ENCODE measurements around the gene UFSP1.
"Not testable (repeated sequence)": the region's sequence is repeated elsewhere in the genome, so short reads cannot be mapped to it uniquely, and the experiment has no call there.

UFSP1 gene

GRCh38 chr7:100879685-100880261 lies 9.7 kb downstream of the UFSP1 start:
- DNase-seq, result no peak

- DNase-seq, result no peak
These were observed 10.8 kb downstream of the UFSP1 start for GRCh38 chr7:100878685-100879084.

GRCh38 chr7:100878013-100878412 lies 11.5 kb downstream of the UFSP1 start:
- DNase-seq, result no peak

DNA sequence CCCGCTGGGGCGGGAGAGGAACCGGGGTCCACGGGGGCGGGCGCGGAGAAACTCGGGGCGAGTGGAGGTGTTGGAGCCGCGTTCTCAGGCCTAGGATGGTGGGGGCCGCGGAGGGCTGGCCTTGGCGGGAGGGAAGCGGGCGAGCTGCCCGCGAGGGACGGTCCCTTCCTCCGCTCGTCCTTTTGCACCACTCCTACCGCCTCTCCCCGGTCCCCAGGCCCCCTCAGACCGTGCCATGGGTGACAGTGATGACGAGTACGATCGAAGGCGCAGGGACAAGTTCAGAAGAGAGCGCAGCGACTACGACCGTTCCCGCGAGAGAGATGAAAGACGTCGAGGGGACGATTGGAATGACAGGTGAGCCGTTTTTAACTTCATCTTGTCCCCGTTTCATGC lies 14.2 kb downstream of the UFSP1 start:
- DNase-seq, result no peak

GRCh38 chr7:100874577-100875355 lies 14.7 kb downstream of the UFSP1 start, which contains the start of gene SRRT:
Gene SRRT, plus strand, starts transcription at chr7:100875103. Its CDS starts 488 bp downstream, at chr7:100875591.
- peak; percentile 79 for DNase-seq

GRCh38 chr7:100874300-100874576 lies 15.3 kb downstream of the UFSP1 start:
- DNase-seq, result no peak

DNA sequence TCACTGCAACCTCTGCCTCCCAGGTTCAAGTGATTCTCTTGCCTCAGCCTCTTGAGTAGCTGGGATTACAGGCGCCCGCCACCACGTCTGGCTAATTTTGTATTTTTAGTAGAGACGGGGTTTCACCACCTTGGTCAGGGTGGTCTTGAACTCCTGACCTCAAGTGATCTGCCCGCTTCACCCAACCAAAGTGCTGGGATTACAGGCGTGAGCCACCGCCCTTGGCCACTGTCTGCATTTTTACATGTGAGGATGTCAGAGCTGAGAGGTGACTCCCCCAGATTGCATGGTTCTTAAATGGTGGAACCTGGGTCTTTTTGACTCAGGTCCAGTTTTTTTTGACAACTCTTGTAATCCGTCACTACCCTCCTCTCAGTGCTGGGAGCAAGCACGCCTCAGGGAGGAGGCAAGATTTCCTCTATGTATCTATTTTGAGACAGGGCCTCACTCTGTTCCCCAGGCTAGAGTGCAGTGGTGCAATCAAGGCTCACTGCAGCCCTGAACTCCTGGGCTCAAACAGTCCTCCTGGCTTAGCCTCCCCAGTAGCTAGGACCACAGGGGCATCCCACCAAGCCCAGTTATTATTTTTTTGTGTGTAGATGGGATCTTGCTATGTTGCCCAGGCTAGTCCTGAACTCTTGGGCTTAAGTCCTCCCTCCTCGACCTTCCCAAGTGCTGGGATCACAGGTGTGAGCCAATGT lies 15.8 kb downstream of the UFSP1 start:
- DNase-seq, result no peak

- no peak for DNase-seq
These were observed 21.6 kb downstream of the UFSP1 start for GRCh38 chr7:100867776-100868485.

DNA sequence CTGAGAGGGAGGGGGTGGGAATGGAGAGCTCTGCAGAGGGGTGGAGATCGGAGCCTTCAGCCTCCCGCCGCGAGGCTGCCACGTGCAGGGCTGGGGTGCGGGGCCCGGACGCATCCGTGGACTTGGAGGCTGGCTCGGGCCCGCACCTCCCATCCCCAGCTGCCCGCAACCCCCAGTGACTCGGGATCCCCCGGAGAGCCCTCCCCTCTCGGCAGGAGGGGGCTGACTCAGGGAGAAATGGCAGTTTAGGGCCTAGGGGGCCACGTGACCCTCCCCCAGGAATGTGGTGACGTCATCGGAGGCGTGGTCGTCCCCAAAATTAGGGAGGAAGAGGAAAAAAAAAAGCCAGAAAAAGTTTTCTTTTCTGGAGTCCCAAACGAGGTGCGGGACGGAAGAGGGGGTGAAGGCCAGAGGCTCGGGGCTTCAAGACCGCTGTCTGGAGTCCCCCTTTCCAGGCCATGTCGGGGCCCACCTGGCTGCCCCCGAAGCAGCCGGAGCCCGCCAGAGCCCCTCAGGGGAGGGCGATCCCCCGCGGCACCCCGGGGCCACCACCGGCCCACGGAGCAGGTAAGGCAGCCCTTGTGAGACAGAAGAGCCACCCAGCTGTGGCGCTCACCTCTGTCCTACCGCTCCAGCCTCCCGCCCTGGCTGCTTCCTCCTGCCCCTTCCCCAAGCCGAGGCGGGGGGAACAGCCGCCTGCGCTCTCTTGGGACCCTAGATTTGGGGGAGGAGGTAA lies 22.3 kb downstream of the UFSP1 start, which contains the start of gene TRIP6:
Gene TRIP6, plus strand, starts transcription at position 348 of the 736 bp plus-strand sequence. Its CDS starts 111 bp downstream, at position 459.
- DNase-seq, result peak; percentile 79

DNA sequence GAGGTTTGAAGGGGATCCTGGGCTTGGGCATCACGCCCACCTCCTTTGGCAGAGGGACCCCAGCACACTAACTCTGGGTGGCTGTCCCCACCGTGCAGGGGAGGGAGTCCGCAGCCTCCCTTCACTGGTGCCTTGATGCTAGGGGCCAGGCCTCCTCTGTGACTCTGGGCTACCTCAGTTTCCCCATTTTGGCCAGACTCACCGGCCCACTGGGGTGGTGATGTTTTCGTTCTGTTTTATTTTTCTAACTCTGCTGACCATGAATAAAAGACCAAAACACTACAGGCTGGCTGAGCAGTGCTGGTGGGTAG lies 22.8 kb downstream of the UFSP1 start:
- no peak for DNase-seq

GRCh38 chr7:100865938-100866728 lies 23.4 kb downstream of the UFSP1 start:
- no peak for DNase-seq

- peak; percentile 60 for DNase-seq
These were observed 24.1 kb downstream of the UFSP1 start for GRCh38 chr7:100865372-100865911.

GRCh38 chr7:100864263-100864845 lies 25.2 kb downstream of the UFSP1 start:
- DNase-seq, result no peak

DNA sequence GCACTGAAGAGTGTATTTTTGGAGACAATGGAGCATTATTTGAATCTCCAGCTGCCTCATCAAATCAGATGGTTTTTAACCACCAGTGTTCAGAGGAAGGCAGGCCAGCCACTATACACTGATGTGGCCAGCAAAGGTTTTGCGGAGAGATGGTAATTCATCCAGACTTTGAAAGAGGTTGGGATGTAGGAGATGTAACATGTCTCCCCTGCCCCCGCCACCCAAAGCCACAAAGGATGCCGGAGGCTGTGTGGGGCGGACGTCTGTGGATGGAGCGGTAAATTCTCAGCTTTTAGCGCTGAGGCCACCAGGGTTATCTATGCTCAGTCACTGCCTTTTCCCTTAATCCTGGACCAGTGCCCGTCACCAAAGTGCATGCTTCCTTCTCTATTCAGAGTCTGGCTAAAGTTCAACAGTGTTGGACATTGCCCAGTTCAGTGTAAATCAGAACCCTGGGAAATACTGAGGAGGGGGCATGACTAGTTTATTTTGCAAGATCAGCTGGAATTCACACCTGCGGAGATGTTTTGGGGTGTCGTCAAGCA lies 26.0 kb downstream of the UFSP1 start:
- no peak for DNase-seq

GRCh38 chr7:100861616-100861985 lies 27.9 kb downstream of the UFSP1 start:
- no peak for DNase-seq

- no peak for DNase-seq
These were observed 28.6 kb downstream of the UFSP1 start for GRCh38 chr7:100860702-100861615.

DNA sequence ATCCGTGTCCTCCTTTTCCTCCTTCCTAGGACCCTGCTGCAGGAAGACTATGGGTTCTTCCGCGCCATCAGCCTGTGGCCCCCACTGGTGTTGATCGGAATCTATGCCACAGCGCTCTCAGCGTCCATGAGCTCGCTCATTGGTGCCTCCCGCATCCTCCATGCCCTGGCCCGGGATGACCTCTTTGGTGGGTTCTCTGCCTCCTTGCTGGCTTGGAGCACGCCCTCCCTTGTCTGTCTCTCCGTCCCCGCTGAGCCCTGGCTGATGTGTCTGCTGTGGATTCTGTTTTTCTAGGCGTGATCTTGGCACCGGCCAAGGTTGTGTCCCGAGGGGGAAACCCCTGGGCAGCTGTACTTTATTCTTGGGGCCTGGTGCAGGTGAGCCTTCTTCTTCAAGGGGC lies 29.7 kb downstream of the UFSP1 start:
- DNase-seq, result no peak

- no peak for DNase-seq
These were observed 32.6 kb downstream of the UFSP1 start for GRCh38 chr7:100856871-100857282.

DNA sequence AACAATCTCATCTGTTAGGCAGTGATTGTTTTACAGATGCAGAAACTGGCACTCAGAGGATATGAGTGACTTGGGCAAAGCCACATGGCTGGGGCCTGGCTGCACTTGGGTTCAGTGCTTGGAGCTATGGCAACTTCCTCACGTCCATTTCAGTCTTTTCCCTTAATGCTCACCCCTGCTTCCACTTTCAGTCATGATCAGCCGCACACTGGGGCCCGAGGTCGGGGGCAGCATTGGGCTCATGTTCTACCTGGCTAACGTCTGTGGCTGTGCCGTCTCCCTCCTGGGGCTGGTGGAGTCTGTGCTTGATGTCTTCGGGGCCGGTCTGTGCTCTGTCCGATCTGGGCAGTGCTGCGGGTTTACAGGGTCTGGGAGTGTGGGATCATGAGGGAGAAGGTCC lies 34.0 kb downstream of the UFSP1 start:
- no peak for DNase-seq

GRCh38 chr7:100854899-100855298 lies 34.6 kb downstream of the UFSP1 start:
- DNase-seq, result not testable (repeated sequence)
